HL-60/S4 treated with retinoic acid at 250 ng/mL for 4 days and 3 days (cell line): ENCODE measurements around the gene PTH.

Source experiments
- in situ Hi-C: fragments of 300-500 bp; cut with MboI; formaldehyde crosslinking; loops from 2 replicates; pipeline ENCODE4 v1.7.0; 2022; ENCODE audit warnings: low sequenced_read_pairs

The PTH gene

DNA sequence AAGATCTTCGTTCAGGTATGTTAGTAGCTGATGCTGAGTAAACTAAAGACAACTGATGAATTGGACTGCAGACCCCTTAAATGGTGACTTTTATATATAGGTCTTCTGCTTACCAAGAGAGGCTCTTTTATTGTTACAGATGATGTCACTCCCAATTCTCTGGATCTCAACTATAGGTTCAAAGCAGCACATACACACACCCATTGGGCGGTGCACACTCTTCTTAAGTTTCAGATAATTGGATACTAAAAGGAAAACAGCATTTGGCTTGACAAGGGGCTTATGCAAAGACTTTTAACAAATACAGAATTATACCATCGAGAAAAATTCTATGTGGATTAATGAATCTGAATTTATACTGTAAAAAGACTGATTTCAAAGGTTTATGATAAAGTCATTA, at the start of gene PTH:
TSS of gene PTH (minus strand) at position 69 of the 400 bp plus-strand sequence. CDS start 3,142 bp downstream, outside the sequence.
- in situ Hi-C loops: no loop called here

DNA sequence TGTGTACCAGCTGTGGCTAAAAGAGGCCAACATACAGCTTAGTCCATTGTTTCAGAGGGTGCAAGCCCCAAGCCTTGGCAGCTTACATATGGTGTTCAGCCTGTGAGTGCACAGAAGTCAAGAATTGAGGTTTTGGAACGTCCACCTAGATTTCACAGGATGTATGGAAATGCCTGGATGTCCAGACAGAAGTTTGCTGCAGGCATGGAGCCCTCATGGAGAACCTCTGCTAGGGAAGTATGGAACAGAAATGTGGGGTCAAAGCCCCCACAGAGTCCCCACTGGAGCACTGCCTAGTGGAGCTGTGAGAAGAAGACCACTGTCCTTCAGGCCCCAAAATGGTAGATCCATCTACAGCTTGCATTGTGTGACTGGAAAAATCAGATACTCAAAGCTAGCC, 42.2 kb upstream of the PTH start:
- in situ Hi-C loops: no loop called here

DNA sequence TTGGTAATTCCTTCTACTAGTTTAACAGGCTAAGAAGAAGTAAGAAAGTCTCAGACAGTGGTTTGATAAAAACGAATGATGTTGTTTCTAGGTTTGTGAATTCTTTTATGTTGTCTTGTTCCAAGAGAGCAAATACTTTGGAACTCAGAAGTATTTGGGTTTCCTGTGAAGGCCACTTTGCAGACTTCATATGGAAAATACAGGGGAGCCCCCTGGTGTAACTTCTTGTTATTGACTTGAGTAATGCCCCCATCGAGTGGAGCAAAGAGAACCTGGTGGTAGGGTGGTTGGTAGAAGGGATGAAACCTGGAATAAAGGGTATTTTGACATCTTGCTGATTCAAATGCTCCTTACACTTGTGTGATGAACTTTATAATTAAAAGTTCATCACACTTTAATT, 40.0 kb upstream of the PTH start:
- in situ Hi-C loops: no loop called here

DNA sequence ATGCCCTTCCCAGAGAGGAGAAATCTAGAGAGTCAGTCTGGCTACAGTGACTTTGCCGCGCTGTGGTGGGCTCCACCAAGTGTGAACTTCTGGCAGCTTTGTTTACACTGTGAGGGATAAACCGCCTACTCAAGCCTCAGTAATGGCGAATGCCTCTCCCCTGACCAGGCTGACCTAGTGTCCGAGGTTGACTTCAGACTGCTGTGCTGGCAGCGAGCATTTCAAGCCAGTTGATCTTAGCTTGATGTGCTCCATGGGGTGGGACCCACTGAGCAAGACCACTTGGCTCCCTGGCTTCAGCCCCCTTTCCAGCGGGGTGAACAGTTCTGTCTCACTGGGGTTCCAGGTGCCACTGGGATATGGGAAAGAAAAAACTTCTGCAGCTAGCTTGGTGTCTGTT, 38.6 kb upstream of the PTH start:
- in situ Hi-C loops: no loop called here

DNA sequence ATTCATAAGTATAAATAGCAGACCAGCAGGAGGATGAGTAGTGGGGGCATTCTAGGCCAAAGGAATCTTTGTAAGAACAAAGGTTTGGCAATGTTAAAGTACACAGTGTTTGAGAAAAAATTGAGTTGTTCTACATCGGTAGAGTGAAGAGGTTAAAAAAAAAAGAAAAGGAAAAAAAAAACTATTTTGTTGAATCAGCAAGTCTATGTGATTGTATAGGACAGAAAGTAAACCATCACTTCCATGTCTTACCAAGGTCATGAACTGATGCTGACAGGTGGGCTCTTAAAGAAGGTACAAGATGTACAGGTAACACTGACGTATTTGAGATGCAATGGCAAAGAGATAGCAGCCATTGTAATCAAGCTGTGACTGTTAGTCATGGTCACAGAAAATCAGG, 29.5 kb upstream of the PTH start:
- in situ Hi-C loops: no loop called here

DNA sequence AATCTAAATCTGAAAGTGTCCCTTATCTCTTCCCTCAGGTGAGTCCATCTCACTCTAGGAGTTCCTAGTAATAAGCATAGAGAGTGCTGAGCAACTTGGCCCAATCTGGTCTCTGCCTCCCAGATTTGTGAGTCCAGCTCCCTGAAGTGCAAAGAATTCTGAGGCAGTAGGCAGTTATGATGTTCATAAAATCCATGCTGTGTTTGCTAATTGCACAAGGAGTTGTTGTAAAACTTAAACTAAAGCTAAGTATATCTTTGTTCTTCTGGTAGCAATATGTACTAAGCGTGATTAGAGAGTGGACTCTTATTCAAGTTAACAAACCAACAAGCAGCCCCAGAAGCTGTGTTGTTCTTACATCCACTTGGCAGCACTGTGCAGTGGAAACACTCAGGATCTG, 7.6 kb upstream of the PTH start:
- in situ Hi-C loops: no loop called here

DNA sequence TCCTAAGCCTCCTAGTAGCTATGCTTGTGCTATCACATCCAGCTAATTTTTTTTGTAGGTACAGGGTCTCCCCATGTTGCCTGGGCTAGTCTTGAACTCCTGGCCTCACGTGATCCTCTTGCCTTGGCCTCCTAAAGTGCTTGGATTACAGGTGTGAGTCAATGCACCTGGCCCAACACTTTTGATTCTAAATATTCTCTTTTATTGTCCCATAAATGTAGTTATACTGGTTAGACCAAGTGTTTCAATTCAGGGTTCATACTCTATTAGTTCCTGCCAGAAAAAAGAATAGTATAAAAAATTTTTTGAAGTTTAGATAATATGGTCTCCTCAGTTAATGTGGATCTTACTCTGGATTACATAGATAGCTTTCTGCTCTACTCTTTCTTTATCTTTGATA, 6.7 kb upstream of the PTH start:
- in situ Hi-C loops: no loop called here

DNA sequence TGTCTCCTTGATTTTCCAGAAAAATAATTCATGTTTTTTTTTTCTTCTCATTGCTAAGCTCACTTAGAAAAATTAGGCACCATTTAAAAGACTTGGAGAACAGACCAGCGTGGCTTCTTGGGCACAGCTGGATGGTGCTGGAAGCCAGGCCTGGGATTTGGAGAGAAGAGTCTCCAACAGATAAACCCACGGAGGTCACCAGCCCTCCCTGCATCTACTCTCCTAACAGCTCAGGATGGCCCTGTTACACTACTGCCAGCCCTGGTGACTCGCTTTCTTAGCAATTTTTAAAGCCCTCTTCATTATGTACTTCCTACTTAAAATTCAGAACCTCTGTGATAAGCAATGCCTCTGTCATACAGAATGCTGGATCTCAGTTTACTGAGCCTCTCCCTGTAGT, 1.7 kb downstream of the PTH start:
- in situ Hi-C loops: no loop called here

DNA sequence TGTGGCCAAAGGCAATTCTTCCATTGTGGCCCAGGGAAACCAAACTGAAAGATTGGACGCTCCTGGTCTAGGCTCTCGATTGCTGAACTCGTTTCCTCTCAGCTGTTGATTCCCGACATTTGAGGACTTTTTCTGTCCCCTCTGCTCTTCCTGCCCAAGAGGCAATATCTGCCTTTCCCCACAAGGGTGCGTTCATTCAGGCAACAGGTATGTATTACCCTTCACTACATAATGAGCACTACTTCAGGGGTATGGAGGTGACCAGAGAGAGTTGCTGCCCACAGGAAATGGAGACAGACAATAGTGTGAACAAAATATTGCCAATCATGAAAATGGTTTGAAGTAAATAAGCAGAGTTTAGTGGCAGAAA, 8.2 kb downstream of the PTH start:
- in situ Hi-C loops: no loop called here

DNA sequence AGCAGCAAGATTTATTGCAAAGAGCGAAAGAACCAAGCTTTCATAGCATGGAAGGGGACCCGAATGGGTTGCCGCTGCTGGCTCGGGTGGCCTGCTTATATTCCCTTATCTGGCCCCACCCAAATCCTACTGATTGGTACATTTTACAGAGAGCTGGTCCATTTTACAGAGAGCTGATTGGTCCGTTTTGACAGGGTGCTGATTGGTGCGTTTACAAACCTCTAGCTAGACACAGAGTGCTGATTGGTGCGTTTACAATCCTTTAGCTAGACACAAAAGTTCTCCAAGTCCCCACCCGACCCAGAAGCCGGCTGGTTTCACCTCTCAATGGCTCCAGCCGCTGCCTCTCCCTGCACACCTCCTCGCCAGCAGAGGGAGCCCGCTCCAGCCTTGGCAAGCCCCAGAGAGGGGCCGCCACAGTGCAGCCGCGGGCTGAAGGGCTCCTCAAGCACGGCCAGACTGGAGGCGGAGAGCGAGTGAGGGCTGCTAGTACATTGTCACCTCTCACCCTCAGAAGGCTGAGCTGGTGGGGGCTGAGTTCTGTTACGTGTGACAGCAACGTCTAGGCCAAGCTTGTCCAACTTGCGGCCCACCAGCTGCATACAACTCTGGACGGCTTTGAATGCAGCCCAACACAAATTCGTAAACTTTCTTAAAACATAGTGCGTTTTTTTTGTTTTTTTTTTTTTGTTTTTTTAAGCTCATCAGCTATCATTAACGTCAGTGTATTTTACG, 8.7 kb downstream of the PTH start:
- in situ Hi-C loops: no loop called here

DNA sequence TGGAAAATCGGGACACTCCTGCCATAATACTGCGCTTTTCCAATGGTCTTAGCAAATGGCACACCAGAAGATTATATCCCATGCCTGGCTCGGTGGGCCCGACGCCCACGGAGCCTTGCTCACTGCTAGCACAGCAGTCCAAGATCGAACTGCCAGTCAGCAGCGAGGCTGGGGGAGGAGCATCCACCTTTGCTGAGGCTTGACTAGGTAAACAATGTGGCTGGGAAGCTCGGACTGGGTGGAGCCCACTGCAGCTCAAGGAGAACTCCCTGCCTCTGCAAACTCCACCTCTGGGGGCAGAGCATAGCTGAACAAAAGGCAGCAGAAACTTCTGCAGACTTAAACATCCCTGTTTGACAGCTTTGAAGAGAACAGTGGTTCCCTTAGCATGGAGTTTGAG, 15.6 kb downstream of the PTH start:
- in situ Hi-C loops: no loop called here

DNA sequence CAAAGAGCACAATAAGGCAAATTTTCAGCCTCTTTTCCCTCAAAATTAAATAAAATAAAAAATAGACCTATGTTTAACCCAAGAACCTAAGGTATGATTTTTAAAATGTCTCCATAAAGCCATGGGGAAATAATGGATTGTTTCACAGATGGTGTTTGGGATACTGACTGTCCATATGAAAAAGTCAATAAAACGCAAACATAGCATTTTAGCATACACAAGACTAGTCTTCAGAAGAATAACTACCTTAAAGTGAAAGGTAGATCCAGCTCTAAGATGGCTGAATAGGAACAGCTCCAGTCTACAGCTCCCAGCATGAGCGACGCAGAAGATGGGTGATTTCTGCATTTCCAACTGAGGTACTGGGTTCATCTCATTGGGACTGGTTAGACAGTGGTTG, 16.1 kb downstream of the PTH start:
- in situ Hi-C loops: no loop called here

DNA sequence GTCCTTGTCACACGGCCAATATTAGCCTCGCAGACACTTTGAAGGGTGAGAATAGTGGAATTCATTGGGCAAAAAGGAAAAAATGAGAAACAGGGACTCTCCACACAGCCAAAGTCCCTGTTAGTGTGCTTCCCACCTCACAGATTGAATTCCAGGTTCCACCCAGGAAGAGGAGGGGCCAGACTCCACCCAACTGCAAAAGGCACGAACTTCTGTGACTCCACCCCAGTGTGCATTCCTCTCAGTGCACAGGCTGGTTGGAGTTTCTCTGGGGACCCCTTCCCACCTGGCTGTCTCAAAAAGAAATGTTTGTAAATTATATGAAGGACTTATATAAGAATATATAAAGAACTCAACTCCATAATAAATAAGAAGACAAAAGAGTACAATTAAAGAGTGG, 20.7 kb downstream of the PTH start:
- in situ Hi-C loops: no loop called here

DNA sequence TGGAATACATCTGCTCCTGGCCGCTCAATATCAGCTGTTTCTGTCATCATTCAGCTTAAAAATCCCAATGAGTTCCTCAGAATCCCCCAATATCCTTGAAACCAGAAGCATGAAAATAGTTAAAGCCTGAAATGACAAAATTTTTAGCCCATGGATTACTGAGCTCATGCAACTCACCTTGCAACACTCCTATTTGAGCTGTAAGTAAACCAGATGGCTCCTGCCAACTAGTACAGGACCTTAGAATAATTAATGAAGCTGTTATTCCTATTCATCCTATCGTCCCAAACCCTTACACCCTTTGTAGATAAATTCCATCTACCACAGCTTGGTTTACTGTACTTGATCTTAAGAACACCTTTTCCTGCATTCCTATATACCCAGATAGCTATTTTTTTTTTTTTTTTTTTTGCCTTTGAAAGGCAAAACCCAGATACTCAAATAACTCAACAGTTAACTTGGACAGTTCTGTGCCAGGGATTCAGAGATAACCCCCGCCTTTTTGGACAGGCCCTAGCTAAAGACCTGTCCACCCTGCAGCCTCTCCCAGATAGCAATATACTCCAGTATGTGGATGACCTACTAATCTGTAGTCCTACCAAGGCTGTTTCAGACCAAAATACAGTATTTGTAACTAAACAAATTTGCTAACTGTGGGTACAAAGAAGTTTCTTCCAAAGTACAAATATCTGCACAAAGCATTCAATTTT, 22.6 kb downstream of the PTH start:
- in situ Hi-C loops: no loop called here

DNA sequence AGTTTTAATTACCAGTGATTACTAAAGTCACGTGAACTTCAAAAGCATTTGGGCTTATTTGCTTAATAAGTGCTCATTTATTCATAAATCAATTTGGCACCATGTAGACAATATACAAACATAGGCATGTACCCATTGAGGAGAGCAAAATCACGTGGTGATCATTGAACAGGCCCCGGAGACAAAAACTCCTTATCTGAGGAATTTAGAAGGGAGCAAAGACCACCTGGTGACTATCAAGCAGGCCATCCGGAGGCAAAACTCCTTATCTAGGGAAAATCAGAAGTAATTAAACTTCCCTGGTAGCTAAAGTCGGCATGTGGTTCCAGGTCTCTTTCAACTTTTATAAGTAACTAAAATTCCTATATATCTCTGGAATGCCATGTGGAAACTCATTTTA, 27.0 kb downstream of the PTH start:
- in situ Hi-C loops: no loop called here

DNA sequence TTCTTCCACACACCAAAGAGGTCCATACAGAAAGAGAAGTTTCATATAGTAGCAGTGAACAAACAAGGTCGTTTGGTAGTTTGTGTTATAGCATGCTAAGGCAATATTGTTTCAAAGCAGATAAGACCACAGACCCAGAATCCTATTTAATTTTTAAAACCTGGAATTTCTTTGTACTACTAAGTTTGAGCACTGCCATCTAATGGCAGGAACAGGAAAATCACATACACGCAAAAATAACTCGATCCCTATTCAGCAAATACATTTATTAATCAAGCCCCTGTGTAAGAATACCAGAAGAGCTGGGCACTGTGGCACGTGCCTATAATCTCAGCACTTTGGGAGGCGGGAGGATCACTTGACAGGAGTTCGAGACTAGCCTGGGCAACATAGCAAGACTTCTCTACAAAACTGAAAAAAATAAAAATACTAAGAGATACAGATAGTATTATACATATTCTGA, 29.9 kb downstream of the PTH start:
- in situ Hi-C loops: no loop called here

DNA sequence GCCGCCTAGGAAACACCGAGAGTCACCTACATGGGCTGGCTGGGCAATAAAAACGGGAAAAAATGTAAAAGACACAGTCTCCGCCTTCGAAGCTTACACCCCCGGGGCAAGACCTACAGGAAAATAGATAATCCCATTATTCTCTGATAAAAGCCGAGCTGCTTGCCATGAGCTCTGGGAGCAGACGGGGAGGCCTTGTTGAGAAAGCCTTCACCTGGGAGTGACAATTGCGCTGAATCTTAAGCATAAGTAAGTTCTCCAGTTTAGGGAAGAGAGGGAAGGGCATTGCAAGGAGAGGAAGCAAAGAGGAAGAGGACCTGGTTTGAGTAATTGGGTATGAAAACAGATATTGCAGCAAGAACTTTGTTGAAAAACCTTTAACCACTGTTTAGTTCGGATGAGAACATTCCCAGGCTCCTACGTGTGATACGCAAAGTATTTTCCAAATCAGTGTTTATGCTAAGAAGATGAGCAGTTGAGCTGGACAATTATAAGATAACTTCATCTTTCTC, 32.0 kb downstream of the PTH start:
- in situ Hi-C loops: no loop called here

DNA sequence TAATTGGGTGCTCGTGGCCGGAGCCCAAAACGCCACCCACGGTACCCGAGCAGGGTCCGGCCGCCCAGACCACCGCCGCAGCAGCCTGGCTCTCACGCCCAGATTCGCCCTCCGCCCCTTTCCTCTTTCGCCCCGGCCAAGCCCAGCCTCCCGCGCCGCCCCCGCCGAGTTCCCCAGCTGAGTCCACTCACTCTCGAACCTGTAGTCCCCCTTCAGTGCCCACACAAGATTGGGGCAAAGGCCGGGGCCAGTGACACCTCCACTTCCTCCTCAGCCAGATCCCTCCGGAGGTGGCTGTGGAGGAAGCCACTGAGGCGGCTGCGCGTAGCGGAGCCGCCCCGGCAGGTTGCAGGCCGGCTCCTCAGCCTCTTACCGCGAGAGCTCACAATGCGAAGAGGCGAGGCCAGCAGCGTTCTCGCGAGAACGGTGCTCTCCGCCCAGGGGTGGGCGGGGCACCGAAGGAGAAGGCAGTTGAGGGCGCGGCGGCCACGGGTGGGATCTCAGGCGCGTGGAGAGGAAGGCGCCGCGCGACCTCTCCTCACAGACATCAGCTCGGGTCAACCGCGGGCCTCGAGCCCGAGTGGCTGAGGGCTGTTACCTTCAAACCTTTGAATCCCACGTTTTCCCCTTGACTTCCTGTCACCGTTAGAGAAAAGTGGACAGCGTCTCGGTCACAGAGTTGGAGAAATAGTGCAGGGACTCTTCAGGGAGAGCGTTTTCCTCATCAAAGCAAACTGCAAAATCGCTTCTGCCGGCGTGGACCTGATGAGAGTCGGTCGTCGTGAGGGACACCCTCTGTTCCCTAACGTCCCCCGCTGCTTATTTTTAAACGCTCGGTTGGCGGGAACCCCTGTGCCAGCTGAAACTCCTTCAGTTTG, 32.7 kb downstream of the PTH start, which contains the start of gene BTBD10:
TSS of gene BTBD10 (minus strand) at position 322 of the 878 bp plus-strand sequence. CDS start 18,098 bp downstream, outside the sequence.
- in situ Hi-C loops: no loop called here

DNA sequence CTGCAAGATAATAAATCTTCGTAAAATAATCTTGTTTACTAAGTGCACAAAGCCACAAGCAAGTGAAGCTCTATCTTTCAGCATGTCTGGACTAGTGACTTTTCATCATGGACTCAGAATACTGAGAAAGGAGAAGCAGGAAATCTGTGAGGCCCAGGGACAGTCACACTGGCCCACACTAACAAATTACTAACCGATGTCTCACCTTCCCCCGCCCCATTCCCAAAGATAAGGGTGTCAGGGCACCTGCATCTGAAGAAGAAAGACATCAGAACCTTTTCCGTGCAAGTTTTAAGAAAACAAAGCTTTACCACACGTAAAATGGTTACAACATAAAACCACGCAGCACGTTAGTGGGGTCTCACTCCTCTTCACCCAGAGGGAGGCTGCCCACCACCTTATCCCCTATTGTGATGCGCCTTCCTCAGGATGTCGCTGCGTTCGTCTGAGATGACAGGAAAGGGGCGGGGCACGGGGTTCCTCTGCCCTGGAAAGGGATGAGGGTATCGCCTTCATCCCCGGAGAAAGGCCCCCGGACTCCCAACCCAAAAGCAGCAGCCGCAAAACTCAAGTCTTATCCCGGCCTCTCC, 33.4 kb downstream of the PTH start:
- in situ Hi-C loops: no loop called here

DNA sequence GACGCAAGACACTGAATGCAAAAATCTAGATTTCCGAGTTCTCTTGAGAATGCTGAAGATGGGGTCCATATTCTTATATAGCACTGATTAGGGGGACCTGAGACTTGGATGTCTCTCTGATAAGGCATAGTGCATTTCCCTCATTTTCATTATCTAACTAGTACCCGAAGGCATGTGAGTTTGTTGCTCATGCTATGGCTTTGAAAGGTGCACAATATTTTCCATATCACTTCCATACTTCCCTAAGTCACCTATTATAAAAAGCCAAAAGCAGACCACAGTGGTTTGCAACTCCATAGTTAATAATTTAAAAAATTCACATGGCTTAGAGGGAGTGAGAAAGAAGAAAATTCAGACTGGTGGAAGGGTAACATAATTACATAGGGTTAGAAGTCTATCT, 34.5 kb downstream of the PTH start:
- in situ Hi-C loops: no loop called here

DNA sequence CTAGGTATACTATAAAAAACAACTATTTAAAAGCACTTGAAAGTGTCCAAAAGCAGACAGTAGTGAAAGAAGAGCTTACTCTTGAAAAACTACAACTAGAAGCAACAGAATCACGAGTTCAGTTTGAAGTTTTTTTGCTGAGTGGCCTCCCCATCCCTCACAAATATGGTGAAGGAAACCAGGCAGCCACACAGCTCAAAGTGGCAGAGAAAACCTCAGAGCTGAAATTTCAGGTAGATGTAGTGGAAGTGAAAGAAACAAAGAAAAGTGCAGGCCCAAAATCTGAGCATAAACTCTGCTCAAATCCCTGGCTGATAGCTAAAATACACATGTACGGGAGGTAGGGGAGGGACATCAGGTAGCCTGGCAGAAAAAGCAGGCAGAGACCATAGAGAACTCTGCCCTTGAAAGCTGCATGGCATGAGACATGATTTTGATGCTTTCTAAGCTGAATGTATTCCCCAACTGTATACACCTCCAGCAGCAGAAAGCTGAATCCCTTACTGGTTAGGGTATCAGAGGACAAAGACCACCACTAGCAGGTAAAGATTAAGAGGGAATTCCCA, 44.9 kb downstream of the PTH start:
- in situ Hi-C loops: no loop called here
